Measurements from ENCODE around the gene ZNF93.
"Not testable (repeated sequence)": the region's sequence is repeated elsewhere in the genome, so short reads cannot be mapped to it uniquely, and the experiment has no call there.

Gene ZNF93

DNA sequence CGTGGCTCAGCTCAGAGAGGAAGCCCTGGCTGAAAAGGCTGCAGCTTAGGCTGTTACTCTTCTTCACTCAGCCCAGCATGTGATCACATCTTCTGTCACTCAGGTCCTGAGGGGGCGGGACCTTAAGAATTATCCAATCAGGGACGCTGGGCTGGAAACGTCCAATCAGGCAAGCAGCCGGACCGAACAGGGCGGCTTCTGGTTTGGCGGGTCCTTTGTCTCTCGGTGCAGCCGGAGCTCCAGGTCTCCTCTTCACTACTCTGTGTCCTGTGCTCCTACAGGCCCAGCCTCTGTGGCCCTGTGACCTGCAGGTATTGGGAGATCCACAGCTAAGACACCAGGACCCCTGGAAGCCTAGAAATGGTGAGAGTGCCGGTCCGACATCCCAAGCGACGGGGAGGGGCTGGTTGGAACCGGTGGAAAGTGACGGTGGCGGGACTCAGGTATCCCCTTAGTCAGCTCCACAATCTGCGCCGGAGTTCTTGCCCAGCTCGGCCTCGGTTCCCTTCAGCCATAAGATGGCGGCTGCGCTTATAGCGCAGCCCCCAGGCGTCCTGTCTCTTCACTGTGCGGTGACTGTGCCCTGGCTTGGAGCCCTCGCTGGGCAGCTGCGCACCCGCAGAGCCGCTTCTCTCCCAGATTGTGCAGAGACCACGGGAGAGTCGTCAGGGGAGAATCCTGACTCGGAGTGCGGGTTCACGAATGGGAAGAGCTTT is at the start of gene ZNF93:
Gene ZNF93, plus strand, starts transcription at position 218 of the 716 bp plus-strand sequence. Its CDS starts 143 bp downstream, at position 361.
- DNase-seq (ENCODE audit: low read depth in 3 of 3): peak; percentile 79 to 86 (median 86)

DNA sequence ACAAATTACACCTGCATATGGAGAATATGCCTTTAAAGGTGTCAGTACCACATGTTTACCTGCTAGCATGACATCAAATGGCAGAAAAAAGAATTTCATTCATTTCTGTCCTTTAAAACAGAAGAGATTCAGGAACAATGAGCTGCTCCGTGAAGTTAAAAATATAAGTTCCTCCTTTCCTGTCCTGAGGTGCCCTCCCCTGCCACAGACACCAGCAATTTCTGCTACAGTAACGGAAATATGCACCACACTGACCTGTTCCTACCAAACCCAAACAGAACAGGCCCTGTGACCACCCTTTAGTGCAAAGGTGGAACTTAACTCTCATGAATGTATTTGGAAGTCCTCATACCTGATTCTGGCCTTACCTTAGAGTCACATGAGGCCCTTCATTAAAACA is 49.0 kb upstream of the ZNF93 start:
- DNase-seq (ENCODE audit: low read depth in 3 of 3): not testable (repeated sequence)

DNA sequence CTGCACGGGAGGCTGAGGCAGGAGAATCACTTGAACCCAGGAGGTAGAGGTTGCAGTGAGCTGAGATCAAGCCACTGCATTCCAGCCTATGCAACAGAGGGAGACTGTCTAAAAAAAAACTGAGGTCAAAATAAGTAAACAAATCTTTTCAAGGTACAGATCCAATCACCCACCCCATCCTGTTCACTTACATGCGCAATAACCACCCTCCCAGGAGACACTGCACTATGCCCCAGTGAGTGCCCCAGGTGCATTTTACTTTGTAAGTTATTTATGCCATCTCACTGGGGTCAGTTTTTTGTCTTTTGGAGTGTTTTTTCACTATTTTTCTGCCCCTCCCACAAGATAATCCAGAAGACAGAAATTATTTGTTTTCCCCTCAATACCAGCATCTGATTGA is 42.0 kb upstream of the ZNF93 start:
- no peak for DNase-seq (ENCODE audit: low read depth in 3 of 3)

DNA sequence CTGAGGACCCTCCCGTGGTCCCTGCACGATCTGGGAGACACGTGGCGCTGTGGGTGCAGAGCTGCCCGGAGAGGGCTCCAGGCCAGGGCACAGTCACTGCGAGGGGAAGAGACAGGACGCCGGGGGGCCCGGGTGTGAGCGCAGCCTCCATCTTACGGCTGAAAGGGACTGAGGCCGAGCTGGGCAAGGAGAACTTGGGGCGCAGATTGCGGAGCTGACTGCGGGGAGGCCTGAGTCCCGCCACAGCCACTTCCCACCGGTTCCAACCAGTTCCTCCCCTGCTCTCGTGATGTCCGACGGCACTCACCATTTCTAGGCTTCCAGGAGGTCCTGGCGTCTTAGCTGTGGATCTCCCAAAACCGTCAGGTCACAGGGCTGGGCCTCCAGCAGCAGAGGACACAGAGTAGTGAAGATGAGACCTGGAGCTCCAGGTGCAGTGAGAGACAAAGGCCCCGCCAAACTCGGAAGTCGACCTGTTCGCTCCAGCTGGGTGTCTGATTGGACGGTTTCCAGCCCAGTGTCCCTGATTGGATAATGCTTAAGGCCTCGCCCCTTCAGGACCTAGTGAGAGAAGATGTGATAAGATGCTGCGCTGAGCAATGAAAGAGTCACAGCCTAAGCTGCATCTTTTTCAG is 39.9 kb upstream of the ZNF93 start:
- DNase-seq (ENCODE audit: low read depth in 3 of 3): peak in 2 of 3 experiments; percentile 5 to 38

DNA sequence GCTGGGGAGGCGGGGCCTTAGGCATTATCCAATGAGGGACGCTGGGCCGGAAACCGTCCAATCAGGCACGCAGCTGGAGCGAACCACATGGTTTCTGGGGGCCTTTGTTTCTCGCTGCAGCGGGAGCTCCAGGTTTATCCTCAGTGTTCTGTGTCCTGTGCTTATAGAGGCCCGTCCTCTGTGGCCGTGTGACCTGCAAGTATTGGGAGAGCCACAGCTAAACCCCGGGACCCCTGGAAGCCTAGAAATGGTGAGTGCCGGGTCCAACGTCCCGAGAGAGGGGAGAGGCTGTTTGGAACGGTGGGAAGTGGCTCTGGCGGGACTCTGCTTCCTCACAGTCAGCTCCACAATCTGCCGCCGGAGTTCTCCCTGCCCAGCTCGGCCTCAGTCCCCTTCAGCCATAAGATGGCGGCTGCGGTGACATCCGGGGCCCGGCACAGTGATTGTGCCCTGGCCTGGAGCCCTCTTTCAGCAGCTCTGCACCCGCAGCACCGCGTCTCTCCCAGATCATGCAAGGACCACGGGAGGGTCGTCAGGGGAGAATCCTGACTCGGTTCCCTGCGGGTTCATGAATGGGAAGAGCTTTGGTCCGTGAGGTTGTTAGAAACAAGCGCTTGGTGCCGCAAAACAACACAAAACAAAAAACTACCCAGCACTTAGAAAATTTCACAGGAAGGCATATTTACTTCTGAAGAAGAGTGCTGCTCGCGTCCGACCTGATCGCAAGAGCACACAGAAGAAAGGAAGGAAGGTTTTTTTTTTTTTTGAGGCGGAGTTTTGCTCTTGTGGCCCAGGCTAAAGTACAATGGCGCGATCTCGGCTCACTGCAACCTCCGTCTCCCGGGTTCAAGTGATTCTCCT is 34.8 kb upstream of the ZNF93 start, which contains the start of gene ZNF253:
Gene ZNF253, plus strand, starts transcription at position 133 of the 861 bp plus-strand sequence. Its CDS starts 115 bp downstream, at position 248.
- peak; percentile 92 to 96 (median 92) for DNase-seq (ENCODE audit: low read depth in 3 of 3)

DNA sequence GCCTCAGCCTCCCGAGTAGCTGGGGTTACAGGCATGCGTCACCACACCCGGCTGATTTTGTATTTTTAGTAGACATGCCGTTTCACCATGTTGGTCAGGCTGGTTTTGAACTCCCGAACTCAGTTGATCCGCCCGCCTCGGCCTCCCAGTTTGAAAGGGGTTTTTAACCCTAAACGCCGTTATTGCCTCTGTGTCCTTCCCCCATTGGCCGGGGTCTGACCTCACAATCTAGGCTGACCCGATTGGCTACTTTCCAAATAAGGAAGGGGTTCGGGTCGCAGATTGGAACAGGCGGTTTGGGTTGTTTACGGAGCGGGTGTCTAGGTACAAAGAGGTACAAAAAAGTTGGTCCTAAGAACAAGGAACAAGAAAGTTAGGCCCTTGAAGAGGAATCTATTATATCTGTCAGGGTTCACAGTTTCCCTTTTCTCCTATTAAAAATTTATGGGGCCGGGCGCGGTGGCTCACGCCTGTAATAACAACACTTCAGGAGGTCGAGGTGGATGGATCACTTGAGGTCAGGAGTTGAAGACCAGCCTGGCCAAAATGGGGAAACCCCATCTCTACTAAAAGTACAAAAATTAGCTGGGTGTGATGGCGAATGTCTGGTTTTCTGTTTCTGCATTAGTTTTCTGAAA is 34.0 kb upstream of the ZNF93 start:
- peak; percentile 3 to 32 (median 16) for DNase-seq (ENCODE audit: low read depth in 3 of 3)

DNA sequence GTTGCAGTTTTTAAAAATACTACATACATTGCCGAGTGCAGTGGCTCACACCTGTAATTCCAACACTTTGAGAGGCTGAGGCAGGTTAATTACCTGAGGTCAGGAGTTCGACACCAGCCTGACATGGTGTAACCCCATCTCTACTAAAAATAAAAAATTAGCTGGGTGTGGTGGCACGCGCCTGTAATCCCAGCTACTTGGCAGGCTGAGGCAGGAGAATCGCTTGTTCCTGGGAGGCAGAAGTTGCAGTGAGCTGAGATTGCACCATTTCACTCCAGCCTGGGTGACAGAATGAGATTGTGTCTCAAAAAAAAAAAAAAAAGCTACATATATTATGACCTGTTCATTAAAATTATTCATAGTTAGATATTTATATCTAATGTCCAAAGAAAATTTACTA is 30.7 kb upstream of the ZNF93 start:
- not testable (repeated sequence) for DNase-seq (ENCODE audit: low read depth in 3 of 3)

DNA sequence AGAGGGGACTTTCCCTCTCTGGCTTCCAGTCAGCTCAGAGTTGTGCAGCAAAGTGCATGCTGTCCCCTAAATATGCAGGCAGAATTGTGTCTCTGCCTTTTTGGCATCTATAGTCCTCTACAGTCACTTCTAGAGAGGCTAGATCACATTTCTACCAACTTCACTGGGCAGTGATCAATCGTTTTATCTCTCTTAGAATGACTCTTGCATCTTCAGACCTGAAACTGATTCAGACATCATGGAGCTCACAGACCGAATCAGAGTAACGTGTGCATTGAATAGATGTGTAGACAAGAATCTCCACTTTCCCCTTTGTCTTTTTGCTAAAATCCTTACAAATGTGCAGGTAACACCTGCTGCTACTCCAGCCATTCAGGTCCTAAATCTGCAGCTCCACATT is 28.8 kb upstream of the ZNF93 start:
- DNase-seq (ENCODE audit: low read depth in 3 of 3): no peak

DNA sequence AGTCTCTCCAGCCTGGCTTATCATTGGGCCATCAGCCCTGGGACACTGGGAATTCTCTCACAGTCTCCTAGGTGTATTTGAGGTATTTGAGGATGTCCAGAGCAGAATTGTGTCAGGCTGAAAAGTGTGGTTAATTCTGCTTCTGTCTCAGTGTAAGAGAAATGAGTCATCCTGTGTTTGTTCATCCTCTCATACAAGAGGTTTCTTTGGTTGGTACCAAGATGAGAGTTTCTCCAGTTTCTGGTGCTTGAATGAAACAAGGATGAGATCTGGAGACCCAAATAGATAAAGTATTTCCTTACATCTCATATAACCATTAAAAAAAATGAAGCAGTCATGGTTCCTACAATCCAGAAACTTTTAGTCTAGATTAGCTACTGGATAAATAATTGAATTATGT is 27.4 kb upstream of the ZNF93 start:
- DNase-seq (ENCODE audit: low read depth in 3 of 3): no peak

DNA sequence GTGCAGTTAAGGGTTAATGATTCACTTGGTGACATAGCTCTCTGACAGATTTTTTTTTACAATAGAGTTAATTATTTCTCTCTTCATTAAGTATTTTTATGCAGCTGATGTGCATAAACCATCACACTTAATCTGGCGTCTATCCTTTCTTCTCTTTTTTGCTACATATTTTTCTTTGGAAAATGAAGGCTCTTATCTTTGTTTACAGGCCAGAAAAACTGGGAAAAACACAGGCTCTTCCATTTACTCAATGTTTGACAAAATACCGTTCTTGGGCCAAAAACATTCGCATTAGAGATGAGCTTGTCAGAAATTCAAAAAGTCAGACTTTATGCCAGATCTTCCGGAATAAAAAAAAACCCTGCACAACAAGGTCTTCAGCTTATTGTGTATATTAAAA is 23.0 kb upstream of the ZNF93 start:
- no peak for DNase-seq (ENCODE audit: low read depth in 3 of 3)

DNA sequence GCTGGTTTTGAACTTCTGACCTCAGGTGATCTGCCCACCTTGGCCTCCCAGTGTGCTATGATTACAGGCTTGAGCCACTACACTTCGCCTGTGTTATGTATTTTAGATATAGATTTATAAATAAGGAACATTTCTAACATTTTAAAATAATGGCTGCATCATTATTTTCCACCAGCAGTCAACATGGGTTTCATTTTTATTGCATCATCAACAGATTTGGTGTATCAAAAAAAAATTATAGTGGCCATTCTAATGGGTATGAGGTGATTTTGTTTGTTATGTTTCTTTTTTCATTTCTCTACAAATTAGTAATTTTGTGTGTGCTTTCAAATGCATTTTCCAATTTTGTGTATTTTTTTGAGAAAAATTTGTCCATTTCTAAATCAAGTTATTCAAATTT is 16.2 kb upstream of the ZNF93 start:
- DNase-seq (ENCODE audit: low read depth in 3 of 3): no peak

DNA sequence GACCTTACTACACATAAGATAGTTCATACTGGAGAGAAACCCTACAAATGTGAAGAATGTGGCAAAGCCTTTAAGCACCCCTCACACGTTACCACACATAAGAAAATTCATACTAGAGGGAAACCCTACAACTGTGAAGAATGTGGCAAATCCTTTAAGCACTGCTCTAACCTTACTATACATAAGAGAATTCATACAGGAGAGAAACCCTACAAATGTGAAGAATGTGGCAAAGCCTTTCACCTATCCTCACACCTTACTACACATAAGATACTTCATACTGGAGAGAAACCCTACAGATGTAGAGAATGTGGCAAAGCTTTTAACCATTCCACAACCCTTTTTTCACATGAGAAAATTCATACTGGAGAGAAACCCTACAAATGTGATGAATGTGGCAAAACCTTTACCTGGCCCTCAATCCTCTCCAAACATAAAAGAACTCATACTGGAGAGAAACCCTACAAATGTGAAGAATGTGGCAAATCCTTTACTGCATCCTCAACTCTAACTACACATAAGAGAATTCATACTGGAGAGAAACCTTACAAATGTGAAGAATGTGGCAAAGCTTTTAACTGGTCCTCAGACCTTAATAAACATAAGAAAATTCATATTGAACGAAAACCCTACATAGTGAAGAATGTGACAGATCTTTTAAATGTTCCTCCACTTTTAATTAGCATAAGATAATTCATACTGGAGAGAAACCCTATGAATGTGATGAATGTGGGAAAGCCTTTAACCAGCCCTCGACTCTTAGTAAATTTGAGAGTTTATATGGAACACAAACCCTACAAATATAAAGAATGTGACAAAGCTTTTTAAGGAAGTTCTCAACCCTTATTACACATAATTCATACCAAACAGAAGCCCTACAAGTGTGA is 8.4 kb upstream of the ZNF93 start:
- DNase-seq (ENCODE audit: low read depth in 3 of 3): not testable (repeated sequence)

DNA sequence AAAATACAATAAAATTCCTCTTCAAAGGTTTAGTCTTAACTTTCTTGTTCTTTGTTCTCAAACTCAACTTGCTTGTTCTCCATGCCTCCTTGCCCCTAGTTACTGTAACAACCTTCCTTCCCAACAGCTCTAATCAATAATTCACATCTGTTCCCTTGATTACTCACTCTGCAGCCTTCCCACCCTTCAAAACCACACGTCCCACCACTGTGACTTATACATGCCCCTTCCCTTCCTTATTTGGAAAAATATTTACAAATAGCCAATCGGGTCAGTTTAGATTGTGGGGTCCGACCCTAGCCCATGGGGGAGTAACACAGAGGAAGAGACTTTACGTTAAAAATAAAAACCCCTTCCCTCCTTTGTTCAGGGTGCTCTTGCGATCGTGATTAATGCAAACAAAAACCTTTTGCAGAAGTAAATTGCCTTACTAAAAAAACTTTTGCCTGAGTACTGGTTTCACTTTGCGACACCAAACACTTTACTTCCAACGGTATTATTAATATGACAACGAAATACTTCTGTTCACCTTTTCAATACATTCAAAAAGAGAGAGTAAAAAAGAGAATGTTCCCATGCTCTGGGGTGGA is 512 bp upstream of the ZNF93 start:
- no peak for DNase-seq (ENCODE audit: low read depth in 3 of 3)

DNA sequence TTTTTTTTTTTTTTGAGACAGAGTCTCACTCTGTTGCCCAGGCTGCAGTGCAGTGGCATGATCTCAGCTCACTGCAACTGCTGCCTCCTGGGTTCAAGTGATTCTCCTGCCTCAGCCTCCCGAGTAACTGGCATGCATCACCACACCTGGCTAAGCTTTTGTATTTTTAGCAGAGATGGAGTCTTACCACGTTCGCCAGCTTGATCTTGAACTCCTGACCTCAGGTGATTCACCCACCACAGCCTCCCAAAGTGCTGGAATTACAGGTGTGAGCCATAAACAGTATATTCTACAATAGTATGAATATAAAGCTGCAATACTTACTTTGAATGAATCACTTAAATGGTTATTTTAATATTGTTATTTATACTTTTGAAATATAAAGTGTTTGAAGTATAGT is 6.8 kb downstream of the ZNF93 start:
- not testable (repeated sequence) for DNase-seq (ENCODE audit: low read depth in 3 of 3)

DNA sequence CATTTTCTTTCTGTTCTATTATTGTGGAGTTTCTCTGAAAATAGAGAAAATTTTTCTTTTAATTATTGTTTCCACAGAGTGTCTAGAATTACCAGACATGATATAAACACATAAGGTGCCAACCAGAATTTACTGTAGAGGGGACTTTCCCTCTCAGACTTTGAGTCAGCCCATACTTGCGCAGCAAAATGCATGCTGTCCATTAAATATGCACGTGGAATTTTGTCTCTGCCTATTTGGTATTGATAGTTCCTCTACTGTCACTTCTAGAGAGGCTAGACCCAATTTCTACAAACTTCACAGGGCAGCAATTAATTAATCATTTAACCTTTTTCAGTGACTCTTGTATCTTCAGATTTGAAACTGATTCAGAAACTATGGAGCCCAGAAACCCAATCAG is 8.9 kb downstream of the ZNF93 start:
- no peak for DNase-seq (ENCODE audit: low read depth in 3 of 3)

DNA sequence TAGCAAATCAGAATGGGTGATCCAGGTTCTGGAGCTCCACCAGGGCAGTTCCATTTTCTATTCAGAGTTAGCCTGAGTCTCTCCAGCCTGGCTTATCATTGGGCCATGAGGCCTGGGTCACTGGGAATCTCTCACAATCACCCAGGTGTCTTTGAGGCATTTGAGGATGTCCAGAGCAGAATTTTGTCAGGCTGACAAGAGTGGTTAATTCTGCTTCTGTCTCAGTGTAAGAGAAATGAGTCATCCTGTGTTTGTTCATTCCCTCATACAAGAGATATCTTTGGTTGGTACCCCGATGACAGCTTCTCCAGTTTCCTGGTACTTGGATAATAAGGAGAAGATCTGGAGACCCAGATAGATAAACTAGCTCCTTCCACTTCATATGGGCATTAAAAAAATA is 10.4 kb downstream of the ZNF93 start:
- DNase-seq (ENCODE audit: low read depth in 3 of 3): no peak

DNA sequence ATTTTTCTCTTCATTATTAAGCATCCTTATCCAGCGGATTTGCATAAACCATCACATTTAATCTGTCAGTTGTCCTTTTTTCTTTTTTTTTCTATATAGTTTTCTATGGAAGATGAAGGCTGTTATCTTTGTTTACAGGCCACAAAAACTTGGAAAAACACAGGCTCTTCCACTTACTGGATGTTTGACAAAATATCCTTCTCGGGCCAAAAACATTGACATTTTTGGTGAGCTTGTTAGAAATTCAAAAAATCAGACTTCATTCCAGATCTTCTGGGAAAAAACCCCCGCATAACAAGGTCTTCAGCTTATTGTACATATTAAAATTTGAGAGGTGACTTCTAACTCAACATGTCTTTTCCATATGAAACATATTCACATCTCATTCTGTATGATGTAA is 13.8 kb downstream of the ZNF93 start:
- no peak for DNase-seq (ENCODE audit: low read depth in 3 of 3)

DNA sequence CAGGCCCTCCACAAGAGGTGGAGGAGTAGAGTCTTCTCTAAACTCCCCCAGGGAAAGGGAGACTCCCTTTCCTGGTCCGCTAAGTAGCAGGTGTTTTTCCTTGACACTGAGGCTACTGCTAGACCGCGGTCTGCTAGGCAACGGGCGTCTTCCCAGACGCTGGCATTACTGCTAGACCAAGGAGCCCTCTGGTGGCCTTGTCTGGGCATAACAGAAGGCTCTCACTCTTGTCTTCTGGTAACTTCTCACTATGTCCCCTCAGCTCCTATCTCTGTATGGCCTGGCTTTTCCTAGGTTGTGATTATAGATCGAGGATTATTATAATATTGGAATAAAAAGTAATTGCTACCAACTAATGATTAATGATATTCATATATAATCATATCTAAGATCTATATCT is 29.7 kb downstream of the ZNF93 start:
- peak in 1 of 3 experiments; percentile 26 for DNase-seq (ENCODE audit: low read depth in 3 of 3)

DNA sequence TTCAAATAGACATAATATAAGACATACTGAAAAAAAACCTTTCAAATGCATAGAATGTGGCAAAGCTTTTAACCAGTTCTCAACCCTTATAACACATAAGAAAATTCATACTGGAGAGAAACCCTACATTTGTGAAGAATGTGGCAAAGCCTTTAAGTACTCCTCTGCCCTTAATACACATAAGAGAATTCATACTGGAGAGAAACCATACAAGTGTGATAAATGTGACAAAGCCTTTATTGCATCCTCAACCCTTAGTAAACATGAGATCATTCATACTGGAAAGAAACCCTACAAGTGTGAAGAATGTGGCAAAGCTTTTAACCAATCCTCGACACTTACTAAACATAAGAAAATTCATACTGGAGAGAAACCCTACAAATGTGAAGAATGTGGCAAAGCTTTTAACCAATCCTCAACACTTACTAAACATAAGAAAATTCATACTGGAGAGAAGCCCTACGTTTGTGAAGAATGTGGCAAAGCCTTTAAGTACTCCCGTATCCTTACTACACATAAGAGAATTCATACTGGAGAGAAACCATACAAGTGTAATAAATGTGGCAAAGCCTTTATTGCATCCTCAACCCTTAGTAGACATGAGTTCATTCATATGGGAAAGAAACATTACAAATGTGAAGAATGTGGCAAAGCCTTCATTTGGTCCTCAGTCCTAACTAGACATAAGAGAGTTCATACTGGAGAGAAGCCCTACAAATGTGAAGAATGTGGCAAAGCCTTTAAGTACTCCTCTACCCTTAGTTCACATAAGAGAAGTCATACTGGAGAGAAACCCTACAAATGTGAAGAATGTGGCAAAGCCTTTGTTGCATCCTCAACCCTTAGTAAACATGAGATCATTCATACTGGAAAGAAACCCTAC is 32.9 kb downstream of the ZNF93 start:
- not testable (repeated sequence) for DNase-seq (ENCODE audit: low read depth in 3 of 3)

Measured in stimulated activated CD4-positive, alpha-beta T cell treated with anti-CD3 and anti-CD28 coated beads, TNF-alpha, amount 100 ng/mL, for 24 hours (primary cell).